NCI-H1092 (cell line): ENCODE data around the gene ARHGAP35.
"Not testable (repeated sequence)": the region's sequence is repeated elsewhere in the genome, so short reads cannot be mapped to it uniquely, and the experiment has no call there.

Source experiments
- DNase-seq: peaks from one replicate; lab custom pipeline; 2025; lab: John Stamatoyannopoulos, UW

Gene ARHGAP35

DNA sequence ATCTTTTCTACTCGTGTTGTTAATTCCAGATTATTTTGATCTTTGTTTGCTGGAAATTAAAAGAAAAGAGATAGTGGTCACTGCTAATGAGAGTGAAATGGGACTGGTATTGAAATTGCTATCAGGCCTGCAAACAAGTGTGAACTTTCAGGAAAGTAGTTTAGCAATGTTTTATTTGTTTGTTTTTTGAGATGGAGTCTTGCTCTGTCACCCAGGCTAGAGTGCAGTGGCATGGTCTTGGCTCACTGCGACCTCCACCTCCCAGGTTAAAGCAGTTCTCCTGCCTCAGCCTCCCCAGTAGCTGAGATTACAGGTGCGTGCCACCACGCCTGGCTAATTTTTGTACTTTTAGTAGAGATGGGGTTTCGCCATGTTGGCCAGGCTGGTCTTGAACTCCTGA lies 10.4 kb downstream of the ARHGAP35 start:
- DNase-seq = not testable (repeated sequence)

DNA sequence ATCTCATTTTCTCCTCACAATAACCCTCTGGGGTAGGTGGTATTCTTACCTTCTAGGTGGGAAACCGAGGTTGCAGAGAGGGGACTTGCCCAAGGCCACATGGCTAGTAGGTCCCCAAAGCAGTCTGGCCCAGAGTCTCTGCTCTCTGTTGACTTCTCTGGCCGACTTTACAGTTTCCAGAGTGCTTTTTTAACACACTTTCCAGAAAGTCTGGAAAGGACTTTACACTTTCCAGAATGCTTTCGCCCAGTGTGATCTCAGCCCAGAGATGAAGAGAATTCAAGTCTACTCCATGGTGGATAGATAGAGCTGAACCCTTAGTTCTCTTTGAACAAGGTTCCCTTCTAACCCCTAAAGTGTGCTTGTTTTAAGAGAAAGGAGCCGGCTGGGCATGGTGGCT lies 12.2 kb downstream of the ARHGAP35 start:
- no peak for DNase-seq

DNA sequence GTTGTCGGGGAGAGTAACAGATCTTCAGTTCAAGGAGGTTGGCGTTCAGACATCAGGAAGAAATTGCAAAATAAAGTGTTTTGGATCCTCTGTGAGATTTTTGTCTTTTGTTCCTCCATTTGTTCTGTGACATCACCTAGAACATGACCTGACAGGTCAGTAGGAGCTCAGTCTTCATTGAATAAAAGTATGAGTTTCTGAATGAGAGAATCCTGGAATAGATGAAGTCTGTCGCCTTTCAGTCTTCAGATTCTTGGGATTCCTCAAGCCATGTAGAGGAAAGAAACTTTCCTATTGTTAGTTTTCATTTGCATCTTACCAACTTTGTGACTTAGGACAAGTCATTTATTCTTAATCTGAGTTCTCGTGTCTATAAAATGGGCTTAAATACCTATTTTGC lies 14.4 kb downstream of the ARHGAP35 start:
- no peak for DNase-seq

DNA sequence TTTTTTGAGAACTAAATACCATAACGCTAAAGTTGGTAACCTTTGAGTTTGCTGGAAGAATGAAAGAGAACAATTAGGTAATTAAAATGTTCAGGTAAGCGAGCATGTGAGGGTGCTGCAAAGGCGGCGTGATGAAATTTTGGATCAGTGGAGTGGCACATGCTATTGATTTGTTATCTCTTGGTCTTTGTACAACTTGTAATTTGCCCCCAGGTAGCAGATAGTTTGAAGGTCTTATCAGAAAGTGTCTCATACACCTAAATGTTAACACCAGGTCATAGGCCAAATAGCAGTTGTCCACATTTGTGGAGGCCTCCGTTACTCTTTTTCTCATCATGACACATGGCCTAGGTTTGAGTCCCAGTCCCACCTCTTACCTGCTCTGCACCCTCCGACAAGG lies 14.9 kb downstream of the ARHGAP35 start:
- DNase-seq = no peak

DNA sequence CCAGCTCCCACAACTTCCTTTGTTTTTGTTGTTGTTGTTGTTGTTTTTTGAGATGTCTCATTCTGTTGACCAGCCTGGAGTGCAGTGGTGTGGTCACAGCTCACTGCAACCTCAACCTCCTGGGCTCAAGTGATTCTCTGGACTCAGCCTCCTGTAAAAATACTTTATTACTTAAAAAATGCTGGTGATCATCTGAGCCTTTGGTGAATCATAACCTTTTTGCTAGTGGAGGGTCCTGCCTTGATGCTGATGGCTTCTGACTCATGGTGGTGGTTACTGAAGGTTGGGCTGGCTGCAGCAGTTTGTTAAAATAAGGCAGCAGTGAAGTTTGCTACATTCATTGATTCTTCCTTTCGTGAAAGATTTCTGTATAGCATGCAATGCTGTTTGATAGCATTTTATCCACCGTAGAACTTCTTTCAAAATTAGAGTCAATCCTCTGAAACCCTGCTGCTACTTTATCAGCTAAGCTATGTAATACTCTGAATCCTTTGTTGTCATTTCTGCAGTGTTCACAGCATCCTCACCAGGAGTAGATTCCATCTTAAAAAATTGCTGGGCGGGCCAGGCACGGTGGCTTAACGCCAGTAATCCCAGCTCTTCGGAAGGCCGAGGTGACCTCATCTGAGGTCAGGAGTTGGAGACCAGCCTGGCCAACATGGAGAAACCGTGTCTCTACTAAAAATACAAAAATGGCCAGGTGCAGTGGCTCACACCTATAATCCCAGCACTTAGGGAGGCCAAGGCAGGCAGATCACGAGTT lies 18.0 kb downstream of the ARHGAP35 start:
- DNase-seq = no peak

DNA sequence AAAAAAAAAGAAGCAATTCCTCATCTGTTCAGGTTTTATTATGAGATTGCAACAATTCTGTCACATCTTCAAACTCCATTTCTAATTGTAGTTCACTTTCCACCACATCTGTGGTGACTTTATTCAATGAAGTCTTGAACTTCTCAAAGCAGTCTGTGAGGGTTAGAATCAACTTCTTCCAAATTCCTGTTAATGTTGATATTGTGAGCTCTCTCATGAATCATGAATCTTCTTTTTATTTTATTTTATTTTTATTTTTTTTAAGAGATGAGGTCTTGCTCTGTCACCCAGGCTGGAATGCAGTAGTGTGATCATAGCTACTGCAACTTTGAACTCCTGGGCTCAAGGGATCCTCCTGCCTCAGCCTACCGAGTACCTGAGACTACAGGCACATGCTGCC lies 19.6 kb downstream of the ARHGAP35 start:
- no peak for DNase-seq

DNA sequence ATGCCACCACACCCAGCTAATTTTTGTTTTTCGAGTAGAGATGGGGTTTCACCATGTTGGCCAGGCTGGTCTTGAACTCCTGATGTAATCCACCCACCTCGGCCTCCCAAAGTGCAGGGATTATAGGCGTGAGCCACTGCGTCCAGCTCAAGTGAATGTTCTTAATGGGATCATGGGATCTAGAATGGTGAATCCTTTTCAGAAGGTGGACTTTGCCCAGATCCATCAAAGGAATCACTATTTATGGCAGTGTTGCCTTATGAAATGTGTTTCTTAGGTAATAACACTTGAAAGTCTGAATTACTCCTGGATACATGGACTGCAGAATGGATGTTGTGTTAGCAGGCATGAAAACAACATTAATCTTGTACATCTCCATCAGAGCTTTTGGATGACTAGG lies 20.3 kb downstream of the ARHGAP35 start:
- no peak for DNase-seq

DNA sequence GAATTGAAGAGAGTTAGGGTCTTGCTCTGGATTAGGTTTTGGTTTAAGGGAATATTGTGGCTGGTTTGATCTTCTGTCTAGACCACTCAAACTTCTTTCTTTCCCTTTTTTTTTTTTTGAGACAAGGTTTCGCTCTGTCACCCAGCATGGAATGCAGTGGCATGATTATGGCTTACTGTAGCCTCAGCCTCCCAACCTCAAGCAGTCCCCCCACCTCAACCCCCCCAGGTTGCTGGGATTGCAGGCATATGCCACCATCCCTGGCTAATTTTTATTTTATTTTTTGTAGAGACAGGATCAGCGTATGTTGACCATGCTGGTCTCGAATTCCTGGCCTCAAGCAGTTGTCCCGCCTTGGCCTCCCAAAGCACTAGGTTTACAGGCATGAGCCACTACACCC lies 21.2 kb downstream of the ARHGAP35 start:
- no peak for DNase-seq

DNA sequence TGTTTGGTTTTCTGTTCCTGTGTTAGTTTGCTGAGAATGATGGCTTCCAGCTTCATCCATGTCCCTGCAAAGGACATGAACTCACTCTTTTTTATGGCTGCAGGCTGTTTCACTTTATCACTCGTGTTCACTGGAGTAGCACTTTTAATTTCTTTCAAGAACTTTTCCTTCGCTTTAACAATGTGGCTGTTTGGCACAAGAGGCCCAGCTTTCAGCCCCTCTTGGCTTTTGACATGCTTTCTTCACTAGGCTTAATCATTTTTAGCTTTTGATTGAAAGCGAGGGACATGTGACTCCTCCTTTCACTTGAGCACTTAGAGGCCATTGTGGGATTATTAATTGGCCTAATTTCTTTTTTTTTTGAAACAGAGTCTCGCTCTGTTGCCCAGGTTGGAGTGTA lies 22.0 kb downstream of the ARHGAP35 start:
- DNase-seq = not testable (repeated sequence)

DNA sequence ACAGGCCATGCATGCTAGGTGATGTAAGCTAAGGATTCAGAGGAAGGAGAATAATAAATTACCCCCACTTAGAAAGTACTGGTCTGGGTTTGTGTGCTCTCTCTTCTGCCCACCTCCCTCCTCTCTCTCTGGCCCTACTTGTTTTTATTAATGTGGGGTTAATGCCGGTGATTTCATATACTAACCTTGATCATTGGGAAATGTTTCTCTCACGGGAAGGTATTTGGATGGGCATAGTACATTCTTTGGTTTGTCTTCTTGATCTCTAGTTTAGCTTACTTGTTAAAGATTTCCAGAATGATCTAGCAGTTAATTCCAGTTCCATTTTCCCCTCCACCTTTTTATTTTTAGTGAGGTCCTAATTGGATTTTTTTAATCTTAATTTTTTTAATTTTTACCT lies 24.6 kb downstream of the ARHGAP35 start:
- no peak for DNase-seq

DNA sequence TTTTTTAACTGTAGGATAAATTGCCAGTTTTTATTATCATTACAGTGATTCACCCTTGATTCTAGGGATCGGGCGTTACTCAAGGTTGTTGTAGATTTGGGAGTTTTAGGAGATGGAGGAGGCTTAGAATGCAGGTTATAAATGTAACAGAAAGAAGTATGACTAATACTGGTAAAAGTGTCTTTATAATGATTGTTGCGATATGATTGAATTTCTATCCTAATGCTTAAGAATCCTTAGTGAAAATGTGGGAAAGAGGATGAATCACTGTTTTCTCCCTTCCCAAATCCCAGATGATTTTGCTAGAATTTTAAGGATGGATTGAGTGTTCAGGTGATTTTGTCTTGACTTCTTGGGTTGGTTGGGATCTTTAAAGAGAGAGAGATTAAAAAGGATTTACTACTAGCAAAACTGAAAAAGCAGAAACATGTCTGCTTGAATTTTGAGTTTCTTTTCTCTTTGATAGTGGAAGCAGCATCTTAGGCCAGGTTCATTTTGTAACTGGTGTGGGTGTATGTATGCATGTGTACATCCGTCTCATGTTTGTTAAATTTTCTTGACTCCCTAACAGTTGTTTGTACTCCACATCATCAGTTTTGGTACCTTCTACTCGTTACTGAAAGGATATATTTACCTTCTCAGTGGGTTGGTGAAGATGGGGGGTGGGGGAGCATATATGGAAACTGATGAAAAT lies 25.9 kb downstream of the ARHGAP35 start:
- no peak for DNase-seq

DNA sequence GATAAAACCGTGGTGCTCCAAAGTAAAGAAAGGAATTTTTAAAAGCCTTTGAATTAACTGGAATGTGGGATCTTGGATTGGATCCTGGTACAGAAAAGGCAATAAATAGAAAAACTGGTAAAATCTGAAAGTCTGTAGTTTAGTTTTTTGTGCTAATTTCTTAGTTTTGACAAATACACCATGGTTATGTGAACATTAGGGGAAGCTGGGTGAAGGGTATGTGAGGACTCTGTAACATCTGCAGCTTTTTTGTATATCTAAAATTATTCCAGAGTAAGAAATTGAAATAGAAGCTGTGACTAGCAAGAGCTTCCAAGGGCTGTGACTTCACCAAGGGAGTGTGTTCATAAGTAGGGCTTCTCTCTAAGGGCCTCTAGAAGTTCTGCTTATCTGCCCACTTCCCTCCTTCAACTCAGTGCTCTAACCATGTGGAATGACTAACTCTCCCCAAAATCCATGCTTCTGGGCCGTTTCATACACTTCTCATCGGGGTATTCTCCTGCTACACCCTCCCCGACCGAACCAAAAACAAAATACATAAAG lies 26.5 kb downstream of the ARHGAP35 start:
- no peak for DNase-seq

DNA sequence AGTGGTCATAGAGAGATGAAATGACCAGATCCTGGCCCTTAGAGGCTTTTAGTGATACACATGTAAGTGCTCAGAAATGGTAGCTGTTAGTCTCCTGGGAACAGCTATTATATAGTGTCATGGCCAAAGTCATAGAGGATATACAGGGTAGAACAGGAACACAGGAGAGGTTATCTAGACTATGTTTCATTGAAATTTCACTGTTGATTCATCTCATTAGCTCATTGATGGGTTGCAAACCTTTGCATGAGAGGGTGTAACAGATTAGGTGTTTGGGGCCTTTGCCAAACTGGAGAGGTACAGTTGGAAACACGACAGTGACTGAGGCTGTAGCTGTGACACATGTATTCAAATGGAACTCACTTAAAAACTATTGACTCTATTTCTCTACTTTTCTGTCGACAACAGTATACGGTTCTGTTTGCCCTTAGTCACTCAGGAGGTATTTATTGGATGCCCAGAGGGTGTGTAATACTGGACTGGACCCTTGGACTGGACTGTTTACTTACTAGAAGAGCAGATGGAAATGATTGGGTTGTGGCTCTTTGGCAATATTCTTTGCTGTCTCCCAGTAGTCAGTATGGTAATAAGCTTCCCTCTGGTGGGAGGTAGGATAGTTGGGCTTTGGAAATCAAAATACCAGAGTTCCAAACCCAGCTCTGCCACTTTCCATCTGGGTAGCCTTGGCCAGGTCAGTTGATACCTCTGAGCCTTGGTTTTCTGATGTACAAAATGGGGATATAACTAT lies 29.8 kb downstream of the ARHGAP35 start:
- DNase-seq = no peak

DNA sequence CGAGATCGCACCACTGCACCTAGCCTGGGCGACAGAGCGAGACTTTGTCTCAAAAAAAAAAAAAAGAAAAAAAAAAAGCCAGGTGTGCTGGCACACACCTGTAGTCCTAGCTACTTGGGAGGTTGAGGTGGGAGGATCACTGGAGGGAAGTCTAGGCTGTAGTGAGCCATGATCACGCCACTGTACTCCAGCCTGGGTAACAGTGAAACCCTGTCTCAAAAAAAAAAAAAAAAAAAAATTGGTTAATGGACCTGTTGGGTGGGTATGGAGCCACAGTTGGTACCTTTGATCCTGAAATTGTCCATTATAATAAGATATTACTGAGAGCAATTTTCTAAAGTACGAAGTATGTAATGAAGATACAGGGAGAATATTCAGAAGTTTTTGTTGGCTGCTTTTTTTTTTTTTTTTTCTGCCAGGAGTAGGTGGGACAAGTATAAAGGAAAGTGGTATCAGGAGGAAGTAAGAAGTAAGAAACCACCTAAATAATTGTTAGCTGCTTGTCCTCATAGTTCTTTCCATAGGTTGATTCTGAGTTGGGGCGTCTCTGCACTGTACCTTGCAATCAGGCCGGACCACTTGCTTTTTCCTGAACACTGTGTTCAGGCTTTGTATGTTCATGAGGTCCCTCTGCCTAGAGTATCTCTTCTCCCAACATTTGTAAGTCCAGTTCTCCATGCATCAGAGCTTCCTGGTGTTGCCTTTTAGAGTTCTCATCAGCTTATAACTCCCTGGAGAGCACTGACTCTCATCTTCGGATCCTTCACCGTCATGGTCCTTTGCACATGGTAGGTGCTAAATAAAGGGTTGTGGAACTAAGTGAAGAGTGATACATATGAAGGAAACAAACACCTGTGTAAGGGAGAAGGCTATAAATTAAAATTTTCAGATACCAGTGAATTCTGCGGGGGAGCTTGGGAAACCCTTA lies 31.7 kb downstream of the ARHGAP35 start:
- DNase-seq = no peak

DNA sequence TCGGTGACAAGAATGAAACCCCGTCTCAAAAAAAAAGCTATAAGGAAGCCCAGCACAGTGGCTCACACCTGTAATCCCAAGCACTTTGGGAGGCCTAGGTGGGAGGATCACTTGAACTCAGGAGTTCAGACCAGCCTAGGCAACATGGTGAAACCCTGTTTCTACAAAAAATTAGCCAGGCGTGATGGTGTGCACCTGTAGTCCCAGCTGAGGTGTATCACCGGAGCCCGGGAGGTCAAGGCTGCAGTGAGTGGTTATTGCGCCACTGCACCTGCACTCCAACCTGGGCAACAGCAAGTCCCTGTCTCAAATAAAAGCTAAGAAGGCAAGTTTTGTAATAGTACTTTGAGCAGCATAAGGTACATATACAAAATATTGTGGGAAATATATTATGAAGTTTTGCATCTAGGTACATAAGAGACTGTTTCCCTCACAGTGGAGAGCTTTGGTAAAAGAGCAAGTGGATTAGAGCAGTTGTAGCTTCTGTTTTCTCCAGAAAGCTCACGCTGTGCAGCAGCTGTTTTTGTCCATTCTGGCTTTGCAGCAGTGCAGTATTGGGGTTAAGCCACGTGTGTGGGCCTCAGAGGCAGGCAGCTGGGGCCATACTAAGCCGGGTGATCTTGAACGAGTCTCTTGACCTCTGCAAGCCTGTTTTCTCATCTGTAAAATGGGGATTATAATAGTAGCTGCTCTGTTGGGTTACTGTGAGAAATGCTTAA lies 35.4 kb downstream of the ARHGAP35 start:
- no peak for DNase-seq

DNA sequence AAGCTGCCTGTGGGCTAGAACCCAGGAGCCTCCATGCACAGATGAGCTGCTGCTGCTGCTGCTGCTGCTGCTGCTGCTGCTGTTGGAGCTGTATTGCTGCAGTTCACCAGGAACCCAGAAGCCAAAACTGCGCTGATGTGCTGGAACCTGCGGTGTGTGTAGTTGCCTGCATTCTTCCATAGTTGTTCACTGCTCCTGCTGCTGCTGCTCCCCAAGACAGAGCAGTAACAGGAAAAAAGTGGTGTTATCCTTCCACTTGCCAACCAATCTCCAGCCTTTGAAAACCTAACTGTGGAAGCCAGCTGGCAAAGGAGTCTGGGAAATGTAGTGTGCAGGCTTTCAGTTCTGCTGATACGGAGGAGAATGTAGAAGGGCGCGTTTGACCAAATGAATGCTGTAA lies 37.9 kb downstream of the ARHGAP35 start:
- no peak for DNase-seq

DNA sequence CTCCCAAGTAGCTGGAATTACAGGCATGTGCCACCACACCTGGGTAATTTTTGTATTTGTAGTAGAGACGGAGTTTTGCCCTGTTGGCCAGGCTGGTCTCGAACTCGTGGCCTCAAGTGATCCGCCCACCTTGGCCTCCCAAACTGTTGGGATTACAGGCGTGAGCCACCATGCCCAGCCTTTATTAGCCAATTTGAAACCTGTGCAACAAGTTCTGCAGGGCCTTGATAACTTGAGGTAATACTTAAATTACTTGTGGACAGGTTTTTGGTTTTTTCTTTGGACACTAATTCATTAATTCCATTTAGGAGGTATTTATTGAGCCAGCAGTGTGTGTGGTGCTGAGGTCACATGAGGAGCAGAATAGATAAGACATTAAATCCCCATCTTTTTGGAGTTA lies 39.5 kb downstream of the ARHGAP35 start:
- DNase-seq = no peak

DNA sequence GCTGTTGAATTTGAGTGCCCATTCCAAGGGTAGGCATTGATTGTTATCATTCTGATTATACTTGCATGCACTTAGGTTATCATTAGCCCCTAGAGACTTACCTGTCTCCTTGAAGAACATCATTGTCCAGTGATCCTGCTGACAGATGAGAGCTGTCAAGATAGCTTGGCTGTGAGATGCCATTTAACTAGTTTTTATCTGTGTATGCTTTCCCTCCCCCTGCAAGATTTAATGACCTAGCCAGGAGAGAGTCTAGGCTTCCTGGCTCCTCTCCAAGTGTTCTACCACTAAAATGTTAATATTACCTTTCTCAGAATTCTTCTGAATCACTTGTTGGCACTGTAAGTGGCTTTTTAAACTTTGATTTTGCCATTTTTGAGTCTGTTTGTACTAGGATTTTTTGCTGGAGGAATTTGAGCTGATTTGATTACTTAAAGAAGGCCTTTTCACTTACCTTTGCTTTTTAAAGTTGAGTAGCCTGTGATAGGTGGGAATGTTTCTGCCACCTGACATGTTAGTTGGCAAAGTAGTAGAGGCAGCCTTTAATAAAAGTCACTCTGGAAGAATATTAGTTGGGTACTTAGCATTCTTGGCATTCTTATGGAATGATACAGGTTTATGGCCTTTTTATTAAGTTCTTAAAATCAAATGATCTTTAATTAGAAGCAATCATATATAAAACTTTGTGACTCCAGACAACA lies 41.1 kb downstream of the ARHGAP35 start:
- no peak for DNase-seq

DNA sequence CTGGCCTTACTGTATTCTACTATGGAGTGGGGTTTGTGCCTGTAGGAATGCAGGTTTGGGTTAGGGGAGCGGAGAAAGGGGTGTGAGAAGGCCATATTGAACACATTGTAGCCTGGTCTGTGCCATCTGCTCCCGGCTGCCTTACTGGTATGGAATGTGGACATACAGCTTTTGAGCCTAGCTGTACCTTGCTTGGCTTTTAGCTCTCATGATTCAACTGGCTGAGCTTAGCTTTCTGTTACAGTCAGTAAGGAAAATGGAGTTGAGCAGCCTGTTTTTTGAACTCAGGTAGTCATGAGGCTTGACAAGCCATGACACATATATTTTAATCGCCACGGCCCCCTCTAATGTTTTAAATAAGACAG lies 41.6 kb downstream of the ARHGAP35 start:
- no peak for DNase-seq

DNA sequence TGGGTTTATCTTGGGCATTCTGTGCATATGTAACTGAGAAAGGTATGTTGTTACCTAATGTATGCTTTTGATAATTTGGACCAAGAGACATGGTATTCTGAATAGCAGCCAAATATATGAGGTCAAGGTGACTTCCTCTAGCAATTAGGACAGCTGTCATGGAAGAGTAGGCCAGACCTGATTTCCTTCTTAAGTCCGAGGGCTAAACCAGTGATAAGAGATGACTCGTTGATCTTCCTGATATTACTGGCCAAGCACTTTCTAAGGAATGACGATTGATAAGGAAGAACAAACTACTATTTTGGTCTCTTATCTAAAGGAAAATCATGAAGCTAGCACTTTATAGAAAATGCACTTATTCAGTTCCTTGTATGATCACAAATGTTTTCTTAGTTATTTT lies 42.7 kb downstream of the ARHGAP35 start:
- no peak for DNase-seq
